Neural progenitor cell (in vitro differentiated cells): ENCODE measurements around the gene NPHP4.

Experiments
- EZH2 ChIP-seq: fragments of 200-600 bp; sonication (generic); IDR thresholded peaks from 2 replicates; pipeline ENCODE4 v1.6.1; 2017; ENCODE audit warnings: antibody characterized with exemption, mild to moderate bottlenecking, moderate library complexity
- EZH2phosphoT487 ChIP-seq: fragments of 200-600 bp; sonication (generic); IDR thresholded peaks from 2 replicates; pipeline ENCODE4 v1.6.1; 2017; ENCODE audit warnings: antibody characterized with exemption
- TF ChIP-seq, protein P1 (sequence below): fragments of 200-600 bp; sonication (generic); IDR thresholded peaks from 2 replicates; pipeline ENCODE4 v1.5.1; 2017; ENCODE audit warnings: antibody characterized with exemption, mild to moderate bottlenecking

GRCh38 chr1:5876094-5876650, 116.1 kb downstream of the NPHP4 start:
- TF ChIP-seq, protein P1, sequence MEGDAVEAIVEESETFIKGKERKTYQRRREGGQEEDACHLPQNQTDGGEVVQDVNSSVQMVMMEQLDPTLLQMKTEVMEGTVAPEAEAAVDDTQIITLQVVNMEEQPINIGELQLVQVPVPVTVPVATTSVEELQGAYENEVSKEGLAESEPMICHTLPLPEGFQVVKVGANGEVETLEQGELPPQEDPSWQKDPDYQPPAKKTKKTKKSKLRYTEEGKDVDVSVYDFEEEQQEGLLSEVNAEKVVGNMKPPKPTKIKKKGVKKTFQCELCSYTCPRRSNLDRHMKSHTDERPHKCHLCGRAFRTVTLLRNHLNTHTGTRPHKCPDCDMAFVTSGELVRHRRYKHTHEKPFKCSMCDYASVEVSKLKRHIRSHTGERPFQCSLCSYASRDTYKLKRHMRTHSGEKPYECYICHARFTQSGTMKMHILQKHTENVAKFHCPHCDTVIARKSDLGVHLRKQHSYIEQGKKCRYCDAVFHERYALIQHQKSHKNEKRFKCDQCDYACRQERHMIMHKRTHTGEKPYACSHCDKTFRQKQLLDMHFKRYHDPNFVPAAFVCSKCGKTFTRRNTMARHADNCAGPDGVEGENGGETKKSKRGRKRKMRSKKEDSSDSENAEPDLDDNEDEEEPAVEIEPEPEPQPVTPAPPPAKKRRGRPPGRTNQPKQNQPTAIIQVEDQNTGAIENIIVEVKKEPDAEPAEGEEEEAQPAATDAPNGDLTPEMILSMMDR: no peak
- TF ChIP-seq EZH2: no peak
- TF ChIP-seq EZH2phosphoT487: no peak
